Glutamatergic neuron (in vitro differentiated cells): Measurements from ENCODE around the gene MRPL53. TPM values are rescaled to one million over a fixed set of nuclear protein-coding genes. Genes with fewer than 3 reads are reported as not detected.

Experiments used
- DNase-seq: peaks from one replicate; pipeline ENCODE4 v3.0.0; 2022
- H3K27ac Mint-ChIP-seq: one replicate; pipeline ENCODE4 v1.8.0; 2020; ENCODE audit warnings: mild to moderate bottlenecking, mixed read lengths, inconsistent platforms; ENCODE audit not compliant: unreplicated experiment
- H3K27me3 Mint-ChIP-seq: one replicate; pipeline ENCODE4 v1.8.0; 2020; ENCODE audit warnings: mild to moderate bottlenecking, moderate library complexity, mixed read lengths, inconsistent platforms; ENCODE audit not compliant: unreplicated experiment
- H3K36me3 Mint-ChIP-seq: one replicate; pipeline ENCODE4 v1.8.0; 2020; ENCODE audit warnings: mild to moderate bottlenecking, mixed read lengths, inconsistent platforms; ENCODE audit not compliant: unreplicated experiment
- H3K4me1 Mint-ChIP-seq: one replicate; pipeline ENCODE4 v1.8.0; 2020; ENCODE audit warnings: mild to moderate bottlenecking, low read depth, mixed read lengths, inconsistent platforms; ENCODE audit not compliant: unreplicated experiment
- H3K4me3 Mint-ChIP-seq: one replicate; pipeline ENCODE4 v1.8.0; 2020; ENCODE audit warnings: mild to moderate bottlenecking, mixed read lengths, inconsistent platforms; ENCODE audit not compliant: unreplicated experiment
- H3K9me3 Mint-ChIP-seq: one replicate; pipeline ENCODE4 v1.8.0; 2020; ENCODE audit warnings: mild to moderate bottlenecking, moderate library complexity, mixed read lengths, inconsistent platforms; ENCODE audit not compliant: unreplicated experiment
- CTCF ChIP-seq: fragments of 200-600 bp; sonication (generic); IDR thresholded peaks from one replicate; pipeline ENCODE4 v1.5.0; 2021; ENCODE audit not compliant: partially characterized antibody, unreplicated experiment
- total RNA-seq: library from RNA; stranded (reverse); fragmentation: NEBNext Ultra II Directional; extraction: Animal tissue kit (Norgen Biotek cat#: 25700); gene quantifications from one replicate; pipeline ENCODE4 v1.2.1, GENCODE V29; 2021; ENCODE audit not compliant: unreplicated experiment

Gene MRPL53
- total RNA-seq, 1 donor from 2014 or later = 63.9 TPM

GRCh38 chr2:74514368-74515270, 42.1 kb upstream of the MRPL53 start, which contains the start of gene TLX2:
TSS of gene TLX2 (plus strand) at chr2:74514450. CDS start at chr2:74514807, 357 bp downstream.
- Mint-ChIP-seq H3K27me3 (peaks cover 27% of the 10 kb centered on the region), H3K4me1 (peaks cover 6% of the 10 kb centered on the region), H3K4me3 (peak within 1 kb of the TSS; percentile 78), H3K27ac (no peak within 1 kb of the TSS), H3K9me3 (peaks cover 15% of the 10 kb centered on the region), H3K36me3 (peaks cover 8% of the 10 kb centered on the region)
- peak; percentile 65 for DNase-seq
- TF ChIP-seq CTCF = no peak

DNA sequence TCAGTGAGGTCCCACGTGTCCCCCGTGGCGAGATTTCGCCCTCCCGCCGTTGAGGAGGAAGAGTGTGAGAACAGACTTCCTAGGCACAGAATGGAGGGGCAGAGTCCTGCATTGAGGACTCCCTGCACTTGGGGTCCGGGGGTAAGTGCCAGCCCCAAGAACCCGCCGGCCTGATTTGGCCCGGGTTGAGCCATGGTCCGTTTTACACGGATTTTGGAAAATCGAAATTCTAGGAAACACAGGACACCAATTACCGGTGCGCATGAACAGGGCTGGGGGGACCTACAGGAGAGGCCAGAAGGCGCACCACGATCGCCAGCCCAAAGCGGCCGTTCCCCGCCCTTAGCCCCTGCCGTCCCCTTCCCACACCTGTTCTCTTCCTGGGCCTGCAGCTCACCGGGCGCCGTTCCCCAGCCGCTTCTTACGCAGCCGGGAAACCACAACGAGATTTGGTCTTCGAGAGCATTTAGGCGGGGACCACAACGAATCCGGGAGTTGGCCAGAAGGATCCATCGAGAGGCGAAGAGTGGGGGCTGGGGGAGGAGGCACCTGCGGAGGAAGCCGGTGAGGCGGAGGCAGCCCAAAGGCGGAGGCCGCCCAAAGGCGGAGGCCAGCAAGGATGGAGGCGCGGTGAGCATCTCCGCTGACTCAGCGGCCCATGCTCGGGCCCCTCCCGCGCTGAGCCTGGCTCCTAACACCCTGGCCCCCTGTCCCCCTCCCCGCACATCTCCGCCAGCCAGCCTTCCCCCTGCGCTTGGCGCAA, 41.3 kb upstream of the MRPL53 start:
- H3K9me3 Mint-ChIP-seq = peaks cover 18% of the 10 kb centered on the region
- H3K27ac Mint-ChIP-seq = no peak overlapping the region
- TF ChIP-seq CTCF = no peak
- peaks cover 7% of the 10 kb centered on the region for H3K4me1 Mint-ChIP-seq
- H3K27me3 Mint-ChIP-seq = peaks cover 28% of the 10 kb centered on the region
- peak overlapping the region; percentile 78 for H3K4me3 Mint-ChIP-seq
- H3K36me3 Mint-ChIP-seq = peaks cover 8% of the 10 kb centered on the region
- DNase-seq = peak; percentile 34

GRCh38 chr2:74512744-74513604, 40.5 kb upstream of the MRPL53 start:
- Mint-ChIP-seq H3K9me3 (peaks cover 25% of the 10 kb centered on the region), H3K27ac (peak overlapping the region; percentile 52), H3K27me3 (peaks cover 29% of the 10 kb centered on the region), H3K4me3 (peak overlapping the region; percentile 78), H3K4me1 (peaks cover 15% of the 10 kb centered on the region), H3K36me3 (peaks cover 8% of the 10 kb centered on the region)
- TF ChIP-seq CTCF = no peak
- DNase-seq = peak; percentile 42

DNA sequence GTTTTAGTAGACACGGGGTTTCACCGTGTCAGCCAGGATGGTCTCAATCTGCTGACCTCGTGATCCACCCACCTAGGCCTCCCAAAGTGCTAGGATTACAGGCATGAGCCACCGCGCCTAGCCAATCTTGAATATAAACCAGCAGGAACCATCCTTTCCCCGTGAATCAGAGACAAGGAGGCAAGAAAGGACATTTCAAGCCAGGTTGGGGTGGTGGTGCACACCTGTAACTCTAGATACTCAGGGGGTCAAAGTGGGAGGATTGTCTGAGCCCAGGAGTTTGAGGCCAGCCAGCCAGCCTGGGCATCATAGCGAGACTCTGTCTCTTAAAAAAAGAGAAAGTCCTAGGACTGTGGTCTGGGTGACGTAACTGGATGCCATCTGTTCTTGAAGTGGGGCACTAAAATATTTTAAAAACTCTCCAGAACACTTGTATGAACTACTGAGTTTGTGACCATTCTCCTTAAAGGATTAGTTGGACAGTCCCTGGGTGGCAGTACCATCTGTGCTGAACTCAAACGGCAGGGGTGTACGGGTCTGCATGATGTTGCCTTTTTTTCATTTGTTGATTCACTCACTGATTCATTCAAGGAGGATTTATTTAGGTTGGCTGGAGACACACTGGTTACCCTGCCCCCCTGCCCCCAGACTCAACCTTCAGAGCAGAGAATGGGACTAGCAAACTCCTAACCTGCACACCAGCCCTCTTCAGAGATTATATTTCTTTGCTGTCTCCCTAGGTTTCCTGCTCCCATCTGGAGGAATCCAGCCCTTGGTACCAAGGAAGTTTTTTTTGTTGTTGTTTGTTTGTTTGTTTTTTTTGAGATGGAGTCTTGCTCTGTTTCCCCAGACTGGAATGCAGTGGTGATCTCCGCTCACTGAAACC, 38.9 kb upstream of the MRPL53 start:
- TF ChIP-seq CTCF = no peak
- peaks cover 32% of the 10 kb centered on the region for H3K9me3 Mint-ChIP-seq
- DNase-seq = no peak
- H3K4me1 Mint-ChIP-seq = peaks cover 20% of the 10 kb centered on the region
- no peak overlapping the region for H3K4me3 Mint-ChIP-seq
- peak overlapping the region; percentile 52 for H3K27ac Mint-ChIP-seq
- H3K27me3 Mint-ChIP-seq = peaks cover 29% of the 10 kb centered on the region
- peaks cover under 1% of the 10 kb centered on the region for H3K36me3 Mint-ChIP-seq
